ENCODE measurements around the gene PEX5L. TPM values are rescaled to one million over a fixed set of nuclear protein-coding genes. Genes with fewer than 3 reads are reported as not detected.
A peak's percentile ranks its signal among the peaks of the same experiment; 100 is the strongest.
"Not testable (repeated sequence)": the region's sequence is repeated elsewhere in the genome, so short reads cannot be mapped to it uniquely, and the experiment has no call there.

PEX5L gene, protein sequence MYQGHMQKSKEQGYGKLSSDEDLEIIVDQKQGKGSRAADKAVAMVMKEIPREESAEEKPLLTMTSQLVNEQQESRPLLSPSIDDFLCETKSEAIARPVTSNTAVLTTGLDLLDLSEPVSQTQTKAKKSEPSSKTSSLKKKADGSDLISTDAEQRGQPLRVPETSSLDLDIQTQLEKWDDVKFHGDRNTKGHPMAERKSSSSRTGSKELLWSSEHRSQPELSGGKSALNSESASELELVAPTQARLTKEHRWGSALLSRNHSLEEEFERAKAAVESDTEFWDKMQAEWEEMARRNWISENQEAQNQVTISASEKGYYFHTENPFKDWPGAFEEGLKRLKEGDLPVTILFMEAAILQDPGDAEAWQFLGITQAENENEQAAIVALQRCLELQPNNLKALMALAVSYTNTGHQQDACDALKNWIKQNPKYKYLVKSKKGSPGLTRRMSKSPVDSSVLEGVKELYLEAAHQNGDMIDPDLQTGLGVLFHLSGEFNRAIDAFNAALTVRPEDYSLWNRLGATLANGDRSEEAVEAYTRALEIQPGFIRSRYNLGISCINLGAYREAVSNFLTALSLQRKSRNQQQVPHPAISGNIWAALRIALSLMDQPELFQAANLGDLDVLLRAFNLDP
- 0.24 TPM for total RNA-seq
- long read RNA-seq, partial matches to known transcripts, result 1 of 1 reads
- long read RNA-seq, other reads (novel, unspliced or antisense), result 0 of 1 reads

DNA sequence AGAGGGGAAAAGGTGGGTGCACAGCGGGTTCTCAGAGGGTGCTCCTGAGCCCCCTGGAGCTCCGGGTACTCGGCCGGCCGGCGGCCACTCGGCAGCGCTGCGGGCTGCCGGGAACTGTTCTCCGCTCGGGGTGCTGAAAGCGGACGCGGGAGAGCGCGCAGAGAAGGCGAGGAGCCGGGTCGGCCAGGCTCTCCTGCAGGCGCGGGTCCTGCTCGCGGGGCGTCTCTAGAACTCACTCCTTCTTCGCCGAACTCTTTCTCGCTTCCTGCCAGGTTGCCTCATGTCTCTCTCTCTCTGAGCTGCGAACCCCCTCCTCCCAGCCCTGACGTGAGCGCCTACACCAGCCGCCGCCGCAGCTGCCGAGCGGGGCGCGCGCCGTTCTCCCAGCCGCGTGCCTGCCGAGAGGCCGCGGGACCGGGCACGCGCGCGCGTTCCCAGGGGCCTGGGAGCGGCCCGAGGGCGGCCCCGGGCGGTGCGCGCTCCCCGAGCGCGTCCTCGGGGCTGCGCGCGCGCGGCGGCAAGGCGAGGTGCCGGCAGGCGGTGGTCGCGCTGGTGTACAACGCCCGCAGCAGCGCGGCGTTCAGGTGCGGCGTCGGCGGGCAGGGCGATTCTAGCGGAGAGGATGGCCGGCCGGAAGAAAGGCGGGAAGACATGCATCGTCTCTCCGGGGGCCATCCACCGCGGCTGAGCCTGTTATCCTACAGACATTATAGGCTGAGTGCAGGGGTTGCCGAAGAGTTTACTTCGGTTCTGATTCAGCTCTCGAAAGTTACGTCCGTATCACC is at the start of gene PEX5L:
Gene PEX5L (minus strand): TSS at position 267 of the 785 bp plus-strand sequence. CDS start 338 bp downstream, outside the sequence.
- peak; percentile 43 for DNase-seq
- intact Hi-C loops (cut with DNase I), result no loop called here
- peak; percentile 77 for ATAC-seq (ENCODE audit: poor library complexity)

DNA sequence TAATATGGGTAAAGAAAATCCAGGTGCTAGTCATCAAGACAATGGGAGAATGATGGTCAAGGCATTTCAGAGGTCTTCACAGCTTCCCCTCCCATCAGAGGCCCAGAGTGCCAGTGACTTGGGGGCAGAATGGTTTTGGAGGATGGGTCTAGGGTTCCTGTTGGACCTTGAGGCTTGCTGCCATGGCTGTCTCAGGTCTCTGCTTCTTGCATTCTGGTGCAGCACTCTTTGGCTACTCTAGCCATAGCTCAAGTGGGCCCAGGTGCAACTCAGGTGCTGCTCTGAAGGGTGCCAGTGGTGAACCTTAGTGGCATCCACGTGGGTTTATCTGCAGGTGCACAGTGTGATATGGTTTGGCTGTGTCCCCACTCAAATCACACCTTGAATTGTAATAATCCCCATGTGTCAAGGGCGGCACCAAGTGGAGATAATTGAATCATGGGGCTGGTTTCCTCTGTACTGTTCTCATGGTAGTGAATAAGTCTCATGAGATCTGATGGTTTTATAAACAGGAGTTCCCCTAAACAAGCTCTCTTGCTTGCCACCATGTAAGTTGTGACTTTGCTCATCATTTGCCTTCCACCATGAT is 48.5 kb upstream of the PEX5L start:
- DNase-seq (no peak), ATAC-seq (ENCODE audit: poor library complexity) (no peak)
- intact Hi-C loops (cut with DNase I), result no loop called here

DNA sequence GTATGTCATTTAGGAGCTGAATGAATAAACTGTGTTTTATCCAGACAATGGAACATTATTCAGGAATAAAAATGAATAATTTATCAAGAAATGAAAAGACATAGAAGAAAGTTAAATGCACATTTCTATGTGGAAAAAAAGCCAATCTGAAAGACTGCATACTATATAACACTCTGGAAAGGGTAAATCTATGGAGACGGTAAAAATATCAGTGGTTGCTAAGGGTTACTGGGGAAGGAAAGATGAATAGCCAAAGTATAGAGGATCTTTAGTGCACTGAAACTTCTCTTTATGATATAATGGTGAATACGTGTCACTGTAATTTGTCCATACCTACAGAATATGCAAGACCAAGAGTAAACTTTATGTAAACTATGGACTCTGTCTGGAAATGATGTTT is 46.0 kb upstream of the PEX5L start:
- DNase-seq (no peak), ATAC-seq (ENCODE audit: poor library complexity) (no peak)
- intact Hi-C loops (cut with DNase I), result no loop called here

DNA sequence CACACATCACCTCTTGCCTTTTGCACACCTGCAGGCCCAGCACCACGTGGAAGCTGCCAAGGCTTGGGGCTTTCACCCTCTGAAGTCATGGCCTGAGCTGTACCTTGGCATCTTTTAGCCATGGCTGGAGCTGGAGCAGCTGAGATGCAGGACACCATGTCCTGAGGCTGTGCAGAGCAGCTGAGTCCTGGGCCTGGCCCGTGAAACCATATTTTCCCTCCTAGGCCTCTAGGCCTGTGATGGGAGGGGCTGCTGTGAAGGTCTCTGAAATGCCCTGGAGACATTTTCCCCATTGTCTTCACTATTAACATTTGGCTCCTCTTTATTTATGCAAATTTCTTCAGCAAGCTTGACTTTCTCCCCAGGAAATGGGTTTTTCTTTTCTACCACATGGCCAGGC is 41.9 kb upstream of the PEX5L start:
- DNase-seq (no peak), ATAC-seq (ENCODE audit: poor library complexity) (no peak)
- intact Hi-C loops (cut with DNase I), result no loop called here

DNA sequence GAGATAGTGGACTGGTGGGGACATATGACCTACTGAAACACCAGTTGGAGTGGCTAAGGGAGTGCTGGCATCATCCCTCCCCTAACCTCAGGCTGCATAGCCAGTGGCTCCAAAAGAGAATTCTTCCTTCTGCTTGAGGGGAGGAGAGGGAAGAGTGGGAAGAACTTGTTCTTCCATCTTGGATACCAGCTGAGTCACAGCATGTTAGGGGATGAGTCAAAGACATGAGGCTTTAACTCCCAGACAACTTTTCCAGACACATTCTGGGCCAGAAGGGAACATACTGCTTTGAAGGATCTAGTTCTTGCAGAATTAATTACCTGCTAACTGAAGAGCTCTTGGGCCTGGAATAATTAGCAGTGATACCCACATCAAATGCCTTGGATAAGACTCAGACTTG is 36.8 kb upstream of the PEX5L start:
- DNase-seq, result no peak
- no peak for ATAC-seq (ENCODE audit: poor library complexity)
- intact Hi-C loops (cut with DNase I), result no loop called here

DNA sequence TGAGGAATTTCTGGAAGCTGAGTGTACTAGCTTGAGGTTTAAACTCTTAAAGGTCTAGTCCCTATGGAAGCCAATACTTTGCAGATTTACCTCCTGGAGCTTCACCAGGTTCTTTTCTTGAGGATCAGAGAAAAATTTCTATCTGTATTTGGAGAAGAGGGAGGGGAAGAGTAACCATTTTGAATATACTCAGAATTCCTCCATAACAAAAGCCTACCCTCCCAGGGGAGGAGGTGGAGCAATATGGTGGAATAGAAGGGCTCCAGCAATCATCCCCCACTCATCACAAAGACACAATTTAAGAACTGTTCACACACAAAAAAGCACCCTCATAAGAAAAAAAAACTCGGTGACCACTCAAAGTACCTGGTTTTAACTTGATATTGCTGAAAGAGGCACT is 36.0 kb upstream of the PEX5L start:
- ATAC-seq (ENCODE audit: poor library complexity) (no peak), DNase-seq (no peak)
- intact Hi-C loops (cut with DNase I), result no loop called here

DNA sequence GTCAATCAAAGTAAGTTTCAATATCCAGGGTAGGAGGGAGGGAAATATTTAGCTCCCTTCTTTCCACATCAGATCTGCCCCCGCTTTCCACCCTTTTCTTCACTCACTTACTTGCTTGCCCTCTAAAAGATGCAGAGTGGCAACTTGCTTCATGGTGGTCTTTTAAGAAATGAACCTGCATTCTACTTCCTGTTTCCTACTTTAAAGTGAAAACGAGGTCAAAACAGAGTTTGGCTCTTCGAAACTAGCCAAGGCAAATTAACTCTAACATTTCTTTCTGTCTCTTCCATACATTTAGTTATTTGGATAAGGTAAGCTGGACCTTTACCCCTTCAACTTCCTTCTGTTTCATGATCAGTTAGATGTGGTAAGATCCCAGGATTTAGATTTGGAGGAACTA is 34.2 kb upstream of the PEX5L start:
- DNase-seq, result no peak
- ATAC-seq (ENCODE audit: poor library complexity), result no peak
- intact Hi-C loops (cut with DNase I), result no loop called here

DNA sequence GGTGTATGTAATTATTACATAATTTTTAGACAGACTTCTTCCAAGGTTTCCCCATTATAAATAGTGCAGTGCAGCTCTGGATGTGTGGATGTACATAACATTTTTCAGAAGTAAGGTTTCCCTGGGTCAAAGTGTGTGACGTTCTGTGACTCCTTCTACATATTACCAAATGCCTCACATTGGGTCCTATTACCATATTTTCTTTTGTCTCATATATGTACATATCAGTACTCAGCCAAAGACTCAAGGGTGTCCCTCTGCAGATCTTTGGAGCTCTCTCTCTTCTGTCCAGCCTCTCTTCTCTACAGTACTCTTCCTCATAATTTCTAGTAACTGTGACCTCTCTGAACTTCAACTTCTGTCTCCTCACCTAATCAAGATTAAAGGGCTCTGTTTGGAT is 31.3 kb upstream of the PEX5L start:
- intact Hi-C loops (cut with DNase I), result no loop called here
- no peak for DNase-seq
- ATAC-seq (ENCODE audit: poor library complexity), result no peak

DNA sequence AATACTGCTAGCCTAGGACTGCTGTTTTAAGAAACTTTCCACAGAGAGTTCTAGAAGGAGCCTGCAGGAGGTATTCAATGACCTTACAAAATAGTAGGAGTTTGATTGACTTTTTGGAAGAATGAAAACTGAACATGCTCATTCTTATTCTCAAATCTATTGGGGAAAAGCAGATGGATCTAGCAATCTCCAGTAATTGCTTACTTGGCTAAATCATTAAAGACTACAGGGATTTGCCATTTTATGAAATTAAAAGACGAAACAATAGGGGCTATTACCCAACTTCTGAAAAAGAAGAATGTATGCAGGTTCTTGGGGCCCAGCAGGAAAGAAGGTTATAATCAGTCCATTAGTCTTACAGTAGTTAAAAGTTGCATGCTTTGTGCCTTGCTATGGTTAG is 29.9 kb upstream of the PEX5L start:
- no peak for ATAC-seq (ENCODE audit: poor library complexity)
- DNase-seq, result no peak
- intact Hi-C loops (cut with DNase I), result no loop called here

DNA sequence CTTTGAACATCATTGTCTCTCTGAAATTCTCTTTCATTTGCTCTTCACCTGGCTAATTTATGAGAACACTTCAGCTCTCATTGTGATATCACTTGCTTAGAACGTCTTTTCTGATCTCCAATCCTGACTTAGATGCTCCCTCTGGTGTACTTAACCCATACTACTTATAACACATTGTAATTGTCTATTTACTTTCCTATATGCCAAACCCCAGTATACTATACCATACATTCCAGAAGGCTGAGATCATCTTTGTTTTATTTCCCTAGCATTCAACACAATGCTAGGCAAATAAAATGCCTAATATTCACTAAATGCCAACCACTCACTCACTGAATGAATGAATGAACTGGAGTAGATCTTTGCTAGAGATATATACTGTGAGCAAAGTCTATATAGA is 27.0 kb upstream of the PEX5L start:
- intact Hi-C loops (cut with DNase I), result no loop called here
- DNase-seq (no peak), ATAC-seq (ENCODE audit: poor library complexity) (no peak)

DNA sequence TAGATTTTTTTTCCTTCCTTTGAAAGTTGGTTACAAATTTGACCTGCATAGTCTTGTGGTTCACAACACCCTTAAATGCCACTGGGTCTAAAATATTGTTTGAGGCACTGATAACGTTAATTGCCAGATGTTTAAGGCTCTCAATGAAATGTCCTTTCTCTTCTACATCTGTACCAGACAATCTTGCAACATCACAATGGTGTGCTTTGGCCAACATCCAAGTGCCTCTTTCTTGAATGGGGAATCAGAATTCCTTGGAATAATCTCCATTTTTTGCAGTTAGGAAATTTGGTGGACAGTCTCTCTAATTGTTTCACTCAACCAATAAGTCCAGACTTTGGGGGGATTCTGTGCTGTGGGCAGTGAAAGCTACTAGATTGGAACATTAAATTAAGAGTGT is 26.0 kb upstream of the PEX5L start:
- intact Hi-C loops (cut with DNase I), result no loop called here
- DNase-seq, result no peak
- ATAC-seq (ENCODE audit: poor library complexity), result no peak

DNA sequence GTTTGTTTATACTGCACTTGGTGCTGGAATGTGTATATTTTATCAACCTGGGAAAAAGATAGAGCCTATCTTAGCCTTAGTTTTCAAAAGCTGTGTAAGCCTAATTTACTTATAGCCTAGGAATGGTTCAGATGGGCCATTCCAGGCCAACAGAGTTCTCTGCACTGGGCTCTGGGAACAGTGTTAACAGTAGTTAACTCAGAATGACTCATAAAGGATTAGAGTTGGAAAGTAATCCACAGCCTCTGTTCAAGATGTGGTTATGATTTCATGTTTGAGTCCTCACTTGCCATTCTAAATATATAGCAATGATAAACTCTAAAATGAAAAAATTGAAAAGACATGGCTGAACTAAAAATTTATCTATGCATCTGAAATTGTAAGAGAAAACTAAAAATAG is 22.6 kb upstream of the PEX5L start:
- no peak for DNase-seq
- intact Hi-C loops (cut with DNase I), result no loop called here
- no peak for ATAC-seq (ENCODE audit: poor library complexity)

DNA sequence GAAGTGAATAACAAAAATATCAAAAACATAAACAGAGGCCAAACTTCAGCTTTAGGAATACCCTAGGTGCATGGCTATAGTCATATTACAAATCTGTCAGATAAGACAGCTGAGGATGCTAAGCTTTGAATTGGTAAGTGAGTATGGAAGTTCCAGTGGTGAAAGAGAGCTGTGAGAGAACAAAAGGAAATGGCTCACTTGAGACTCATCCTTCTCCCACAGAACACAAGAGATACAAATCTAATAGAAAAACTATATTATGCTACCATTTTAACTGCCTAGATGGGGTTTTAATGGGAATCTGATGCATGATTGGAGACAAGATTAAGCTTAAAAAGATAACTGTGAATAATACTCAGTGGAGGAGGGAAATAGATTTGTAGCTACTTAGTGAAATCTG is 21.5 kb upstream of the PEX5L start:
- ATAC-seq (ENCODE audit: poor library complexity) (no peak), DNase-seq (no peak)
- intact Hi-C loops (cut with DNase I), result no loop called here

DNA sequence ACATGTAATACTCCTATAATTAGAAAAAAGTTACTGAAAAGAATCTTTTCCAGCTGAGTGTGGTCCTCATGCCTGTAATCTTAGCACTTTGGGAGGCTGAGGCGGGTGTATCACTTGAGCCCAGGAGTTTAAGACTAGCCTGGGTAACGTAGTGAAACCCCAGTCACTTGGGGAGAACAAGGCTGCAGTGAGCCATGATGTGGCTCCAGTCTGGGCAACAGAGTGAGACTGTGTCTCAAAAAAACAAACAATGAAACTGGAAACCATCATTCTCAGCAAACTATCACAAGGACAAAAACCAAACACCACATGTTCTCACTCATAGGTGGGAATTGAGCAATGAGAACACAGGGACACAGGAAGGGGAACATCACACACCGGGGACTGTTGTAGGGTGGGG is 18.9 kb upstream of the PEX5L start:
- ATAC-seq (ENCODE audit: poor library complexity); intact Hi-C loops (cut with DNase I); DNase-seq: not testable (repeated sequence)

DNA sequence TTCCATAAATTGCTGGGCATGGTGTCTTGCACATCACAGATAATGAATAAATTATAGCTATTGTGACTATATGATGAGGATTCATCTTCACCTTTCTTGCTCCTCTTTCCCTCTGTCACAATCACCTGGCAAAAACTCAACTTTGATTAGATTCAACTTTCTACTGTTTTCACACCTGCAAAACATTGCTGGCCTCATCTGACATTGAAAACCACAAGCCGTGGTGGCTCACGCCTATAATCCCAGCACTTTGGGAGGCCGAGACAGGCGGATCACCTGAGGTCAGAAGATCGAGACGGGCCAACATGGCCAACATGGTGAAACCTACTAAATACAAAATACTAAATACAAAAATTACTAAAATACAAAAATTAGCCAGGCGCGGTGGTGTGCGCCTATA is 12.7 kb upstream of the PEX5L start:
- ATAC-seq (ENCODE audit: poor library complexity) (no peak), DNase-seq (no peak)
- intact Hi-C loops (cut with DNase I), result no loop called here

DNA sequence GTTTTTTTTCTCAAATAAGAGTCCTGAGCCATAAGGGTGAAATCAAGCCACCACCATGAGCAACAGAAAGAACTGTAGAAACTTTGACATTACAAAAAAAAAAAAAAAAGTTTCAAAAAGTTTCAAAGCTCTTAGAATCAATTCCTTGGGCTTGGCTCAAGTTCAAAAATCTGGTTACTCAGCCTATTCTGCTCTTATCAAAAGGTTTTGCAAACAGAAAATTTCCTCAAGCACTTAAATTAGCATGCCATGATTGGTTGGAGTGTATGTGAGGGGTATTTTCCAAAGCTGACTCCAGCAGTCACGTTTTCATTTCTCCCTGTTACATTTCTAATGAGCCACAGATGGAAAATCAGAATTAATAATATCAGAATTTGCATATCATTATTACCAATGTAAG is 12.1 kb upstream of the PEX5L start:
- DNase-seq (no peak), ATAC-seq (ENCODE audit: poor library complexity) (no peak)
- intact Hi-C loops (cut with DNase I), result no loop called here

DNA sequence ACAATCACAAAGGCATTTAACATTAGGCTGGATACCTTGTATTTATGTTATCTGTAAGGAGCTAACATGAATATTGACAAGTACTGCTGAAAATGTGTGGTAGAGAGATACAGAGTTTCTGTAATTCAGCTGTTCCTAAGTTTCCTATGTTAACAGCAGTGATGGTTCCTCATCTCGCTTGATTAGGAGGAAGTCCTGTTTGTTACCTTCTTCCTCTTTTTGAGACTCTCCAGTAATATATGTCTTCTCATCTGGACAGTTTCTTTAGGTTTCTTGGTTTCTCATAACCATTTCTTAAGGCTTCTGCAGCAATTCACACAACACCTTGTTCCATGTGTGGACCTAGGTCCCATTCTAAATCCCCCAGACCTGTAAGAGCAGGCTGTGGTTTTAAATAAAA is 11.4 kb upstream of the PEX5L start:
- ATAC-seq (ENCODE audit: poor library complexity) (no peak), DNase-seq (no peak)
- intact Hi-C loops (cut with DNase I), result no loop called here

DNA sequence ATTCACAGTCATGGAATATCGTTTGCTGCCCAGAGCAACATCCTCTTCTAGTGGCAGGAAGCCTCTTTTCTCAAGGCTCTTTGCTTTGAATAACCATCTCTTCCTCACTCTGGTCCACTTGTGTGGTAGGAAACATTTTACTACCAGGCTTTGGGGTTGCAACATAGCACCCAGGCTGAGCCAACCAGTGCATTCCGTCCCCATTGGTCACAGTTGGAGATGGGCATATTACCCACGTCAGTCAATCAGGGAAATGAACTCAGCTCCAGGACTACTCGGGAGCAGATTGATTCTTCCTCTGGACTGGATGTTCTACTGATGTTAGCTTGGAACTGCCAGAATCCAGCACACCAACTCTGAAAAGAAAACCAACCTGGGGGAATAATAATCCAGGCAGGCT is 4.2 kb upstream of the PEX5L start:
- DNase-seq (no peak), ATAC-seq (ENCODE audit: poor library complexity) (no peak)
- intact Hi-C loops (cut with DNase I), result no loop called here

DNA sequence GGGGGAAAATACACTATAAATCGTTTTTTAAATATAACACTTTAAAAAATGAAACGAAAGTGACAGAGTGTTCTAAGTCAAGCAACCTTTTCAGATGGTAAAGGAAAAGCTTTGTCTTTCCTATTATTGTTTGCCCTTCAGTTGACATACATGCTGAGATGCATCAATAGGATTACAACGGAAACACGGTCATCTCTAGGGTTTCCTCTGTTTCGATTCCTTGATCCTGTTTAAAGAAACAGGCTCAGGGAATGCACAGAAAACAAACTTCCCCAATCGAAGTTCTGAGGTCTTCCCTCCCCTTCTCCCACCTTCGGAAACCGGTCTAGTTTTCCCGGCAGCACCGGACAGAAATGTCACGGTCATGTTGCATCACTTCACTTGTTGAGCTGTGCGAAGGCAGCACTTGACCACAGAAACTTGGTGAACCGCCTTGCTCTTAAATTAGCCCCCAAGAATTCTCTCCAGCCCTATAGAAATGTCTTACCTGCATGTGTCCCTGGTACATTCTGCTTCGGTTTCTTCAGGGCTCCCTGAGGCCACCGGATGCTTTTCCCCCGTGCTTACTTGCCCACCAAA is 556 bp downstream of the PEX5L start:
- ATAC-seq (ENCODE audit: poor library complexity) (no peak), DNase-seq (no peak)
- intact Hi-C loops (cut with DNase I), result no loop called here
